Activated T-cell treated with anti-CD3 and anti-CD28 coated beads, Interleukin-2, amount 50 U/mL, for 1 hour (primary cell): ENCODE data around the gene LANCL2.
"Not testable (repeated sequence)": the region's sequence is repeated elsewhere in the genome, so short reads cannot be mapped to it uniquely, and the experiment has no call there.

Experiments
- DNase-seq: peaks from one replicate; pipeline ENCODE4 v3.0.0-alpha.2; 2020

Gene LANCL2

GRCh38 chr7:55362927-55363326 lies 2.2 kb upstream of the LANCL2 start:
- DNase-seq: no peak

DNA sequence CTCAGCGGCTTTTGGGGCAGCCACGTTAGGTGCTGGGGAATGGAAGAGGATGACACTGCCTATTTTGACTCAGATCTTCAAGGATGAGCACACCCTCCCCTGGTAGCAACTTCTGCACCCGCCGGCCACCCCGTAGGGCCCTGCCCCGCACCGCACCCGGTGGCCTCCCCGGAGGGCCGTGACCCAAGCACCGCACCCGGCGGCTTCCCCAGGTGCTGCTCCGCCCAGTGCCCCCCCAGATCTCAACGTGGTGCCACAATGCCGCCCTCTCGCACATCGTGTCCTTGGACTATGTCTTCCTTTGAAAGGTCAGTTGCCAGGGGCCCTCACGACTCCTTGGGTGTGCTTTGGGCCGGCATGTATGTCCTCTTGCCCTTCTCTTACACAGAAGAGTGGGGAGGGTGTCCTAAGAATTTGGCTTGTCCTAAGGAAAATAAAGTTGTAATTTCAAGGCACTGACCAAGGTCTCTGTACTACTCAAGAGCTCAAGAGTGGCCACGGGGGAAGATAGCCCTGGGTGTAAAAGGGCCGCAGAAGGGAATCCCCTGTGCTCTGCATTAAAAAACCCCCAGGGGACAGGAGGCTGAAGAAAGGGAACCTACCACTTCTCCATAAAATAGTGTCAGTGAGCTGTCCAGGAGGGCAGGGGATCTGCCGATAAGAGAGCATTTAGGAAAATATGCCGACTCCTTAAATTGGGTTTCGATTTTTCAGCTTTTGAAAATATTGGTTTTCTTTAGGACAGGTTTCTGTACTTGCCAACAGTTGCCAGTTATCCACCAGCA lies 1.6 kb upstream of the LANCL2 start:
- no peak for DNase-seq

DNA sequence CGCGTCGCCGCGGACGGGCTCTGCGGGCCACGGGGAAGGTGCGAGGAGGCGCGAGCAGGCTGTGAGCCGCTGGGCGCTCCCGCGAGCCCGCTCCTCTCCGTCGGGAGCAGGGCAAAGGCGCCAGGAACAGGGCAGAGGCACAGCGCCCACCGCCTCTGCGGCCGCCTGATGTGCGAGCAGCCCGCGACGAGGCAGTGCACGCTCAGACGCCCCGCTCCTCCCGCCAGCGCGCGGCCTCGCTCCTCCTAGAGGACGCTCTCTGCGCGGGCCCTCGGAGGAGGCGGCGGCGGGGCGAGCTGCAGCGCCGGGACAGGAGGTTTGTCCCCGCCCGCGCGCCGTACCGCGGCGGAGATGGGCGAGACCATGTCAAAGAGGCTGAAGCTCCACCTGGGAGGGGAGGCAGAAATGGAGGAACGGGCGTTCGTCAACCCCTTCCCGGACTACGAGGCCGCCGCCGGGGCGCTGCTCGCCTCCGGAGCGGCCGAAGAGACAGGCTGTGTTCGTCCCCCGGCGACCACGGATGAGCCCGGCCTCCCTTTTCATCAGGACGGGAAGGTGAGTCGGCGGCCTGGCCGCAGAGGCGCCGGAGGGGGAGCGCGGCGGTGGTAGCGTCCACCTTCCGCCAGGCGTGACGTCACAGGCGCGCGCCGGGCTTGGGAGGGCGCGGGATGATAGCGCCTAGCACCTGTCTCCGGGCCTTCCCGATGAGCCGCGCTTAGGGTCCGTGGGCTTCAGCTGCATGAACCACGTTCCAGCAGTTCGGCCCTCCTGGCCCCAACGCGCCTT lies 731 bp downstream of the LANCL2 start:
- DNase-seq: peak; percentile 98

GRCh38 chr7:55366461-55367070 lies 1.4 kb downstream of the LANCL2 start:
- DNase-seq: no peak

DNA sequence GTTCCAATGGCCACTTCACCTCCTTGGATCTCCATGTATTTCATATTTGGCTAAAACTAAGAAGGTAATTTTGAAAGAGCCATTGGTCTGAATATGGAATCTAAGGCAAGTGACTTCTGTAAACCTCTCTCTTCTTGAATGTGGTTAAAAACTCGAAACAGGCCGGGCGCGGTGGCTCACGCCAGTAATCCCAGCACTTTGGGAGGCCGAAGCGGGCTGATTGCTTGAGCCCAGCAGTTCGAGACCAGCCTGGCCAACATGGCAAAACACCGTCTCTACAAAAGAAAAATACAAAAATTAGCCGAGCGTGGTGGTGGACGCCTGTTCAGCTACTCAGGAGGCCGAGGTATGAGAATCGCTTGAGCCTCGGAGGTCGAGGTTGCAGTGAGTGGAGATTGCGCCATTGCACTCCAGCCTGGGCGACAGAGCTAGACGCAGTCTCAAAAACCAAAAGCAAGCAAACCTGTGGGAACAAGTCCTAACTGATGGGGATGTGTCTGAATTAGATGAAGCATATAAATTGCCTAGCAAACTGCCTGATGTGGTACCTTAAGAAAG lies 2.2 kb downstream of the LANCL2 start:
- DNase-seq: no peak

DNA sequence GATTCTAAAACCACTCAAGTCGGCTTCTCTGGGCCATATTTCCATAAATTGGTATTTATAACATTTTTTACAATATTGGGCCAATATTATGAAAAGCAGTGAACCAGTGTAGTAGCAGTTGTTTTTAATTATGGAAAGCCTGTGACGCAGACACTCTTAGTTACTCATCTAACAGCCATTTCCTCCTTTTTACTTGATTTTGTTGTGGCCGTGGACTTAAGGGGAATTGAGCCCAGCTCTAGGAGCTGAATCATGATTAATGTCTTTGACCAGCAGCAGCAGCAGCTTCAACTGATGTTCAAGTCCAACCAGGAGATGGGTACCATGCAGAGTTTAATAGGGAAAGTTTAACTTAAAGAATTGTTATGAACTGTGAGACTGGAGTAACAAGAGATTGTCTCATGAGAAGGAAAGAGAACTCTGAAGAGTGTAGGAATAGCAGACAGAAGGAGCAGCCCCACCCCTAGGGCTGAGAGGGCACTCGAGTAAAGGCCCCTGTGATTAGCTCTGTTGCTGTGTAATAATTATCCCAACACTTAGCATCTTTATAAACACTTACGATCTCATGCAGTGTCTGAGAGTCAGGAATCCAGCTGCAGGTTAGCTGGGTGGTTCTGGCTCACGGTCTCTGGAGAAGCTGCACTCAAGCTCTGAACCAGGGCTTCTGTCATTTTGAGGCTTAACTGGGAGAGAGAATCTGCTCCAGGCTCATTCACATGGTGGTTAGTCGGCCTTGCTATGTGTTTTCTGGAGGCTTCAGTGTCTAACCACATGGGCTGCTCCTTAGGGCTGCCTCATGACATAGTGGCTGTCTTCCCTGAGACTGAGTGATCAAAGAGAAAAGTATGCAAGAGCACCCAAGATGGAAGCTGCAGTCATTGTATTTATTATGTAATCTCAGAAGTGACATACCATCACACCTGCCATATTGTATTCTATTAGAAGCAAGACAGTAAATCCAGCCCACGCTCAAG lies 4.6 kb downstream of the LANCL2 start:
- DNase-seq: no peak

DNA sequence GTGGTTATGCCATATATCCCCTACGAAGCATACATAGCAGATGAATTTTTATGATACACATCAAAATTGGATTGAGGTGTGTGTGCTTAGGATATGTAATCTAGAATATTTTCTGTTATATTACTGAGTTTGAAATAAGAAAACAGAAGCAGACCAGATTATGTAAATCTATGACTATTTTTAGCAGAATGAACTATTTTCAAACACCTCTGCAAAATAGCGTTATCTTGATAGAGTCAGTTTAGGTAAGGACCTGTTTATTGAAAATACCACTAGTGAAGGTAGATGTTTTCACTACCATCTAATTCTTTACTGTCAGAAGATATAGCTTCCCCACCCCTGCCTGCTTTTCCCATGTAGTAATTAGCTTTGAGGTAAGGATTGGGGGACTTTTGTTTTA lies 9.1 kb downstream of the LANCL2 start:
- no peak for DNase-seq

DNA sequence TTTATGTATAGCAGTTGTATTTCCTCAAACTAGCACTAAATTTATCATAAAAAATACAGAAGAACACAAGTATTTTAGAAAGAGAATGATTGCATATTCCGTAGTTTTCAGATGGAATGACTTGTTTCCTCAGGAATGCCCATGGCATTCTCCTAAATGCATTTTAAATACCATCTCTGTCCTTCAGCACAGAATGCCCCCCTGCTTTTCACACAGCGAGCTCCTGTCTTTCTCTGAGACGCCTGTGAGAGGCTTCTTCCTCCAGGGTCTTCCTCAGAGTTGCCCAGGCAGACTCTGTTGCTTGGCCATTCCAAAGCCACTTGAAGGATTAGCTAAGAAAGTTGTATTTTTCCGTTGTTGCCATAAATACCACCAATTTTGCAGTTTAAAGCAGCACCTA lies 10.1 kb downstream of the LANCL2 start:
- no peak for DNase-seq

GRCh38 chr7:55377162-55377817 lies 12.2 kb downstream of the LANCL2 start:
- DNase-seq: no peak

DNA sequence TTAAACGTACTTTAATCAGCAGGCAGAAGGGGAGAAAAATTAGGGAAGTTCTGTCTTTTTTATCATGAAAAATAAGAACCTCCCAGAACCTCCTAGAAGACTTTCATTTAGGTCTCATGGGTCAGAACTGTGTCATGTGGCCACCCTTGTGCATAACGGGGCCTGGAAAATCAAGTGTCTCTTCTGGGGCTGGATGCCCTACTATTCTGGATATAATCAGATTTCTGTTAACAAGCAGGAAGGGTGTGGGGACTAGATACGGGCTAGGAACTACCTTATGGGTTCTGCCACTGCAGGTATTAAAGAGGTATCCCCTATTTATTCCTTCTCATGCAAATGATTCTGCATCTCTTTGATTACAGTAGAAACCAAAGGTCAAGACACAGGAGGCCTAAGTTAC lies 14.1 kb downstream of the LANCL2 start:
- no peak for DNase-seq

DNA sequence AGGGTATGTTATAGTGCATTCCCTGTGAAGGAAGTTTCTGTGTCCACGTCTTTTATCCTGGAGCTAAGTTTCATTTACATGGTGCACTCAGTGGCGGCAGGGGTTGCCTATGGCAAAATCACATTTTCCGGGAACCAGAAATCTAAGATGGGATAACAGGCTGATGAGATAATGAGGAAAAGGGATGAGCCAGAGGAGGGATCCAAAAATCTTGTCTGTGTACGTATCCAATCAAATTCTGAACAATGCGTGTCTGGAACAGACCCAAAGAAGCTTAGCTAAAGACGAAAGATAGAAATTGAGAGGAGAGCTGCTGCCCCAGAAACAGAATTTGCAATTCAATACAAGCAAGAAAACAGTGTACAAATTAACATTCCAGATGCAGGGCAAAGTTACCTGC lies 16.1 kb downstream of the LANCL2 start:
- no peak for DNase-seq

DNA sequence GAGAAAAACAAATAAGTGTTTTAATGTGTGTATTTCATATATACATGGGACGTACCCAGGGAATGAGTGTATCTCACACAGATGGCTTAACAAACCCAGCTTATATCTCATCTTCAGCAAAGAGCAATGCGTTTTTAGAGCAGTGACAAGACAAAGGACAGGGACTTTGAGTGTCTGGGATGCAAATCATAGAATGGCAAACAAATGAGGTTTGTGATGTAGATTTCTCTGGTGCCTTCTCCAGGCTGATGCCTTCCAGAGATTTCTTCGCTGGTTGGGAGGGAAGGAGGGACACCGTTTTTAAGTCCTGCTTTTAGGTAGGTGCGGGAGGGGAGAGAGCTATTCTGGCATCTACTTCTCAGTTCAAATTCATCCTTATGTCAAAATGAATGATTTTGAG lies 16.6 kb downstream of the LANCL2 start:
- no peak for DNase-seq

DNA sequence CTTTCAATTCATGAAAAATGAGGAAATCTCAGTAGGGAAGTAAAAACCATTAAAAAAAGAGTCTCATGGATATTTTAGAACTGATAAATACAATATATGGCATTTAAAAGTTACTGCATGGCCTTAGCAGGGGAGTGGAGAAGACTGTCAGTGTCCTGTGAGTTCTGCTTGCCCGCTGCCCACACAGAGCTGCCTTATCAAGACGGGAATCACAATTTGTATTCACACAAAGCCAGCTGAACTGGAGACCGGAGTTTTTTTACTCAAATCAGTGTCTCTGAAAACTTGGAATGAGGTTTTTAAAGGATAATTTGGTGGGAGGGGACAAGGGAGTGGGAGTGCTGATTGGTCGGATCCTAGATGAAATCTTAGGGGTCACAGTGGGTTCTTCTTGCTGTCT lies 17.1 kb downstream of the LANCL2 start:
- DNase-seq: no peak

DNA sequence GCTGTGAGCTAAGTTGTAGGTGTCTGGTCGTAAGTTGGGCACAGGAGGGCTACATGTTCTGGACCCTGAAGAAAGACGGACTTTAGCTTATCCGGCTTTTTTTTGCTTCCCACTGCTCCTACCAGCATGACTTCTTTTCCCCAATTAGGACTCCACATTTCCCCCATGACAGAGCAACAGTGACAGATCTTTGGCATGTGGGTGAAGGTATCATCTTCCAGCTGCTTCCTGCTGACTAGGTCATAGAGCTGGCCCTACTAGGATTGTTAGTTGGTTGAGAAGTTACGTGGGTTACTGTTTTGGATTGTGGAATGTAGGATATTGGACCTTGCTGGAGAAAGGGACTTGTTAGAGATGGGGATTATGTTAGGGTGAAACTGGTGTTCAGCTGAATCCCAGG lies 21.4 kb downstream of the LANCL2 start:
- no peak for DNase-seq

GRCh38 chr7:55387062-55387965 lies 22.2 kb downstream of the LANCL2 start:
- DNase-seq: no peak

- DNase-seq: no peak
These were observed 31.2 kb downstream of the LANCL2 start for GRCh38 chr7:55396233-55396785.

- no peak for DNase-seq
These were observed 32.5 kb downstream of the LANCL2 start for GRCh38 chr7:55397617-55398016.

GRCh38 chr7:55400191-55400590 lies 35.1 kb downstream of the LANCL2 start:
- DNase-seq: no peak

DNA sequence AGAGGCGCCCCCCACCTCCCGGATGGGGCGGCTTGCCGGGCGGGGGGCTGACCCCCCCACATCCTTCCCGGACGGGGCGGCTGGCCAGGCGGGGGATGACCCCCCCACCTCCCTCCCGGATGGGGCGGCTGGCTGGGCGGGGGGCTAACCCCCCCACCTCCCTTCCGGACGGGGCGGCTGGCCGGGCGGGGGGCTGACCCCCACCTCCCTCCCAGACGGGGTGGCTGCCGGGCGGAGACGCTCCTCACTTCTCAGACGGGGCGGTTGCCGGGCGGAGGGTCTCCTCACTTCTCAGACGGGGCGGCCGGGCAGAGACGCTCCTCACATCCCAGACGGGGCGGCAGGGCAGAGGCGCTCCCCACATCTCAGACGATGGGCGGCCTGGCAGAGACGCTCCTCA lies 37.4 kb downstream of the LANCL2 start:
- not testable (repeated sequence) for DNase-seq

- DNase-seq: no peak
These were observed 40.9 kb downstream of the LANCL2 start for GRCh38 chr7:55405856-55406541.
